Keratinocyte (primary cell): ENCODE results near the gene RIPK1. TPM values are rescaled to one million over a fixed set of nuclear protein-coding genes. Genes with fewer than 3 reads are reported as not detected.

Source experiments
- DNase-seq: peaks from one replicate; pipeline ENCODE4 v3.0.0-alpha.2; 2011; ENCODE audit warnings: low read depth, missing footprints, low spot score
- FAIRE-seq: peaks from 2 replicates; lab custom pipeline; 2011; peaks lifted over from hg19 to GRCh38; lab: Jason Lieb, UNC
- H2AFZ ChIP-seq: 2 replicates; pipeline ENCODE4 v1.6.0; 2012; ENCODE audit warnings: low read length, control low read depth, inconsistent platforms; ENCODE audit not compliant: control insufficient read depth
- H3K27ac ChIP-seq: 2 replicates; pipeline ENCODE4 v1.5.1; 2011; ENCODE audit warnings: low read length; ENCODE audit not compliant: control insufficient read depth, insufficient read depth
- H3K27me3 ChIP-seq: 3 replicates; pipeline ENCODE4 v1.6.0; 2011; ENCODE audit warnings: low read length; ENCODE audit not compliant: control insufficient read depth, insufficient read depth; ENCODE audit errors: extremely low read depth
- H3K36me3 ChIP-seq, 2 experiments: 2 replicates in 1 of 2; 3 replicates in 1 of 2; pipeline ENCODE4 v1.5.1; 2011; ENCODE audit warnings: low read length in 2 of 2, mild to moderate bottlenecking in 1 of 2; ENCODE audit not compliant: control insufficient read depth in 2 of 2, insufficient read depth in 2 of 2; ENCODE audit errors: extremely low read depth in 1 of 2
- H3K4me1 ChIP-seq: 3 replicates; pipeline ENCODE4 v1.5.1; 2011; ENCODE audit warnings: low read length; ENCODE audit not compliant: control insufficient read depth, insufficient read depth; ENCODE audit errors: extremely low read depth
- H3K4me2 ChIP-seq: 3 replicates; pipeline ENCODE4 v1.6.0; 2011; ENCODE audit warnings: low read depth, low read length; ENCODE audit not compliant: control insufficient read depth, insufficient read depth; ENCODE audit errors: extremely low read depth
- H3K4me3 ChIP-seq, 3 experiments: fragments of 200-600 bp in 1 of 3; sonication (generic) in 1 of 3; 2 replicates in 2 of 3; 3 replicates in 1 of 3; pipeline ENCODE4 v1.5.1; 2011 to 2016; ENCODE audit warnings: low read length in 3 of 3, mild to moderate bottlenecking in 3 of 3, control low read depth in 2 of 3, inconsistent platforms in 1 of 3, low read depth in 1 of 3, mixed read lengths in 1 of 3, mixed run types in 1 of 3, moderate library complexity in 1 of 3; ENCODE audit not compliant: control insufficient read depth in 2 of 3, insufficient read depth in 2 of 3; ENCODE audit errors: extremely low read depth in 1 of 3
- H3K79me2 ChIP-seq: 2 replicates; pipeline ENCODE4 v1.6.0; 2012; ENCODE audit warnings: low read length; ENCODE audit not compliant: control insufficient read depth, insufficient read depth
- H3K9ac ChIP-seq: 3 replicates; pipeline ENCODE4 v1.6.0; 2011; ENCODE audit warnings: low read length; ENCODE audit not compliant: control insufficient read depth, insufficient read depth; ENCODE audit errors: extremely low read depth
- H3K9me1 ChIP-seq: 3 replicates; pipeline ENCODE4 v1.6.0; 2011; ENCODE audit warnings: low read length; ENCODE audit not compliant: control insufficient read depth, insufficient read depth; ENCODE audit errors: extremely low read depth
- H3K9me3 ChIP-seq: 2 replicates; pipeline ENCODE4 v1.5.1; 2012; ENCODE audit warnings: low read depth, low read length; ENCODE audit not compliant: control insufficient read depth
- H4K20me1 ChIP-seq: 3 replicates; pipeline ENCODE4 v1.6.0; 2011; ENCODE audit warnings: low read length; ENCODE audit not compliant: control insufficient read depth, insufficient read depth; ENCODE audit errors: extremely low read depth
- CTCF ChIP-seq, 3 experiments: IDR thresholded peaks in 1 of 3; conservative IDR thresholded peaks in 1 of 3; optimal IDR thresholded peaks in 1 of 3; 2 replicates in 2 of 3; 3 replicates in 1 of 3; pipeline versions ENCODE3 to v1.5.1; 2011; ENCODE audit warnings: low read length in 3 of 3, mild to moderate bottlenecking in 3 of 3, moderate library complexity in 2 of 3, control low read depth in 1 of 3, inconsistent platforms in 1 of 3; ENCODE audit not compliant: insufficient read depth in 2 of 3; ENCODE audit errors: extremely low read depth in 1 of 3
- EZH2 ChIP-seq: IDR thresholded peaks from one replicate; pipeline ENCODE4 v1.6.1; 2012; ENCODE audit warnings: inconsistent platforms, mild to moderate bottlenecking, low read length, moderate library complexity
- dilution Hi-C: fragments of 300-500 bp; cut with MboI; formaldehyde crosslinking; loops from one replicate; pipeline ENCODE4 v1.7.0; 2020; ENCODE audit warnings: low sequenced_read_pairs; ENCODE audit not compliant: extremely low pct_ligation_motif_present
- polyA plus RNA-seq, 5 experiments: library from polyadenylated mRNA; depleted of rRNA in 3 of 5; stranded (reverse) in 3 of 5; stranded (forward) in 1 of 5; unstranded in 1 of 5; fragments of >200 nt; gene quantifications; 1 replicate in 1 of 5; 2 replicates in 3 of 5; 3 replicates in 1 of 5; pipeline versions ENCODE4 v1.2.1 to v1.2.3, GENCODE V29; 2011 to 2012; ENCODE audit warnings: missing spikeins in 2 of 5, low read depth in 1 of 5, low replicate concordance in 1 of 5

The RIPK1 gene
- polyA plus RNA-seq, 1 donor (not counting 4 experiments of a cell fraction or from before 2014, with no cell fraction given): 13.8 TPM

DNA sequence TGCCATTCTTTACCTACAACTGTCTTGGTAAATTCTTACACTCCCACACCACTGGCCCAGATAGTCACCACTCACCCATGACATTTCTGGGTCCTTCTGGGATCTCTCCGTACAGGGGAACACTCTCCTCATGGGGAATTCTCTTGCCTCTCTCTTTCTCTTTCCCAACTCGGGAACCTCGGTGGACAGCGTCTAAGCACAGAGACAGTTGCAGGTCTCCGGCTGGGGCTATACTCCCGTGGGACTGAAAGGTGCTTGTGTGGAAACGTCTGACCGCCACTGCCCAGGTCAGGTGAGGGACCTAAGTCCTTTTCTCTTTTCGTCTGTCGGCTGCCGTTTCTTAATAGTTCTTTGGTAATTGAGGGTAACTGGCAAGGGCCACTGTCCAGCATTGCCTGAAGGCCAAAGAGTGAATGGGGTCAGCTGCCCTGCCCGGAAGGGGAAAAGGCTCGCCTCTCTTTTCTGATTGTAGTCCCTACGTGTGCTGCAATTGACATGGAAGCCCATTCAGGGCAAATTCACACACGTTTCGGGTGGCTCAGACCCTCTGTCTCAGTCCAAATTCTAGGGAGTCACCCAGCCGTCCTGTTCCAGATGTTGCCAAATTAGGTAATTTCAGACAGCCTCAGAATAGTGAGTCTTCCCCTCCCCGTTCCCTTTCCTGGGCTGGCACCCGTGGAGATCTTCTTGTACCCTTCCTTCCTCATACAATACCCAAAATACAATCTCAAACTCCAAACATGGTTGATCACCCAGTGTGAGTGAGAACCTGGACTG lies 31.2 kb upstream of the RIPK1 start:
- no peaks in the 10 kb centered on the region for H3K9me1 ChIP-seq
- H2AFZ ChIP-seq: no peak overlapping the region
- H3K27me3 ChIP-seq: peaks cover 4% of the 10 kb centered on the region
- H3K9ac ChIP-seq: no peak overlapping the region
- dilution Hi-C loops: no loop called here
- no peaks in the 10 kb centered on the region for H3K4me1 ChIP-seq
- no peak overlapping the region for H3K4me3 ChIP-seq
- no peak overlapping the region for H3K4me2 ChIP-seq
- H3K9me3 ChIP-seq: peaks cover 3% of the 10 kb centered on the region
- H3K79me2 ChIP-seq: no peaks in the 10 kb centered on the region
- FAIRE-seq (no peak), DNase-seq (no peak)
- H3K36me3 ChIP-seq: no peaks in the 10 kb centered on the region
- H4K20me1 ChIP-seq: no peaks in the 10 kb centered on the region
- H3K27ac ChIP-seq: no peak overlapping the region
- TF ChIP-seq CTCF (optimal IDR thresholded peaks at IDR 0.05 in 1 of 3, IDR thresholded peaks at IDR 0.05 in 1 of 3, conservative IDR thresholded peaks at IDR 0.05 in 1 of 3; ENCODE audit: extremely low read depth in 1 of 3, insufficient read depth in 2 of 3, low read length in 3 of 3) (no peak), EZH2 (no peak)

GRCh38 chr6:3037638-3038365 lies 30.5 kb upstream of the RIPK1 start:
- dilution Hi-C loops: no loop called here
- DNase-seq (no peak), FAIRE-seq (no peak)
- no peak overlapping the region for H3K4me2 ChIP-seq
- no peak overlapping the region for H2AFZ ChIP-seq
- H3K9ac ChIP-seq: no peak overlapping the region
- peaks cover 3% of the 10 kb centered on the region for H3K9me3 ChIP-seq
- no peaks in the 10 kb centered on the region for H3K79me2 ChIP-seq
- no peak overlapping the region for H3K27ac ChIP-seq
- no peak for TF ChIP-seq CTCF (optimal IDR thresholded peaks at IDR 0.05 in 1 of 3, IDR thresholded peaks at IDR 0.05 in 1 of 3, conservative IDR thresholded peaks at IDR 0.05 in 1 of 3; ENCODE audit: extremely low read depth in 1 of 3, insufficient read depth in 2 of 3, low read length in 3 of 3)
- no peak for TF ChIP-seq EZH2
- no peaks in the 10 kb centered on the region for H3K9me1 ChIP-seq
- no peaks in the 10 kb centered on the region for H4K20me1 ChIP-seq
- H3K36me3 ChIP-seq: no peaks in the 10 kb centered on the region
- no peak overlapping the region for H3K4me3 ChIP-seq
- H3K4me1 ChIP-seq: no peaks in the 10 kb centered on the region
- H3K27me3 ChIP-seq: peaks cover 4% of the 10 kb centered on the region
